IPS-NIHi7 (cell line): ENCODE measurements around the gene CCNY.

ENCODE experiments used
- DNase-seq: peaks from one replicate; pipeline ENCODE4 v3.0.0; 2012; ENCODE audit warnings: mixed read lengths; ENCODE audit errors: extremely low spot score

Gene CCNY

DNA sequence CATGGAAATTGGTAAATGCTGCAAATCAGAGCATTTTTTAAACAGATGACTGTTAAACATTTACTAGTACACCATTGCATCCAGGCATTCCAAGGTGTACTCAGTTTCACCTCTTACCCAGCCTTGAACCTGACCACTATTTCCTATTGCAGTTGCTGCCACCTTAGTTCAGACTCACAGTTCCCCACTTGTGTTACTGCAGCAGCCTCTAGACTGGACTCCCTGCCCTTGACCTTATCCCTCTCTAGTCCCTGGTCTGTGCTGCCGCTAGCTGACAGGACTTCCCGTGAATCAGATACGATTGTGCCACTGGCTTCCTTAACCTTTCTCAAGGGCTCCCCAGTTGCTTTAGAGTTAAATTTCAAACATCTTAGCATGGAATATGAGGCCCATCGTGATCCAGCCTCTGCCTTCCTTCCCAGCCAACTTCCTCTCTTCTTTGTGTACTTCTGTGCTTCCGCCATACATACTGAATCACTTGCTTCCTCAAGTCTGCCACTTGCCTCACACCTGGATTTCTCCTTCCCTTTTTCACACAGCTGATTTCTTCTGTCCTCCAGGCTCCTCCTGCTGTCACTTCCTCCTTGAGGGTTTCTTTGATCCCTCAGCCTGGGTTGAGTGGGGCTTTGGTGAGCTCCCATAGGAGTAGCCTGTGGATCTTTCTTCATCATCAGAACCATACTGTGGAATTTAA, 150.1 kb downstream of the CCNY start:
- no peak for DNase-seq

GRCh38 chr10:35487336-35488034, 151.2 kb downstream of the CCNY start:
- DNase-seq, result no peak

DNA sequence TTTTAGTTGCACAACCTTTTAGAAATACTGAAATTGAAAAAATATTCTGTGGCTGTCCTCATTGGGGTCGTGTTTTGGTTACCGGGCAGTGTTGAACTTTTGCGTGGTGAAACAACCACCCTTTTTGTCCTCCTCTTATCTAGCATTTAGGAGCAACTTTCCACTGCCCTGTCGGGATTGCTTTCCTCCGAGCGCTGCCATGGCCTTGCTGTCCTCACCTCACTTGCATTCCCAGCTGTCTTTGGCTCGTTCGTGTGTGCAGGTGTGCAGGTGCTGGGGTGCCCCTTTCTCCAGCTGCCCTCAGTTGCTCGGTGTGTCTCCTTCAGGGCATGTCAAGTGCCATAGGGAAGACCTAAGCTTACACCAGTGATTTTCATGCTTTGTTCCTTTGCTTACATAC, 151.9 kb downstream of the CCNY start:
- DNase-seq, result no peak

GRCh38 chr10:35492386-35493195, 156.3 kb downstream of the CCNY start:
- no peak for DNase-seq

- DNase-seq, result no peak
Measured at GRCh38 chr10:35493196-35494118, 157.1 kb downstream of the CCNY start.

DNA sequence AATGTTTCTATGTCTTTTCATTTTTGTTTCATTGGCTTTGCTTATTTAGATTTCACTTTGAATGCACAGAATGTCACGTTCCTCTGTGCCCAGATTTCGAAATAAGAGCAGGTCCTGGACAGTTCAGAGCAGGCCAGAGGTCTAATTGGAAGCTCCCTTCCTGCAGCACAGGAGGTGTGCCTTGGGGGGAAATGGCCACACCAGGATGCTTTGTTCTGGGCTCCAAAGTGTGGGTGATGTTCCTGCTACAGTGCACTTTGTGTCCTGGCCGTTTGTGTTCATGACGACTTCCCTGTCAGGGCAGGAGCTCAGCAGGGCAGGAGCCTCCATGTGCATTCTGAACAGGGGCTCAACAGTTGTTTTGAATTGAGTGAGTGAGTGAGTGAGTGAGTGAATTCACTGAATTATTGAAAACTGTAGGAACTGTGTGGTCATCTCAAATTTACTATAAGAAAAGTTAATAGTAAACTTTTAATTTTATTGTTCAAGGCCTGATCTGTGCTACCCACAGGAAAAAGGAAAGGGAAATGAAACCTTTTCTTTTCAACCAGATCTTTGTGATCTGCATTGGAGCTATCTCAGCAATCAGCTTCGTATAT, 159.3 kb downstream of the CCNY start:
- DNase-seq, result no peak

DNA sequence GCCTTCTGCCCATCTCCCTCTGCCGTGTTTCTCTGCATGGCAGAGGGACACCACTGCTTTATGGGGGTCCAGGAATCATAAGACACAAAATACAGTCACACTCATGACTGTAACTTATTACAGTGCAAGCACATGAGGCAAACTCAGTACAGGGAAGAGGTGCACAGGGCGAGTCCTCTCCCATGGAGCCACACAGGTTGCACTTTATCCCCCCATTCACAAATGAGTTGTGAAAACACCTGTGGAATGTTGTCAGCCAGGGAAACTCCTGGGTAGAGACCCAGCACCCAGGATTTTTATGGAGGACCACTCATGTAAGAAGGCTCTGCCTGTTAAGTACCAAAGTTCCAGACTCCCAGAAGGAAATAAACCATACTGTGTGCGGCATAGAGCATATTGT, 161.6 kb downstream of the CCNY start:
- DNase-seq, result no peak

DNA sequence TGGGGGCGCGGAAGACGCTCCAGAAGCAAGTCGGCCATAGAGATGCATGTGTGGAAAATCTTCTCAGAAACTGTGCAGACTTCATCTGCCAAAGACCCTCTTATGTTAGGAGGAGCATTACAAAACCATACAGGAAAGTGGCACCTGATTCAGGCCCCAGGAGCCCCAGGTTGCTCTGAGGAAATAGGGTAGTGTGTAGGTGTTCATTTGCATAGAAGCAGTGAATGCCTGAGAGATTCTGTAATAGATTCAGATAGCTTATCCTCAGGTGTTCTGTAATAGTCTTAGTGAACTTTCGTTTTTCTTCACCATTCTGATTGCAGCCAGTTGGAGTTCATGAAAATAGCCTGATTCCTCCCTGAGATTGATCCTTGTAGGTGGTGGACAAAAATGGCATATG, 162.4 kb downstream of the CCNY start:
- no peak for DNase-seq

DNA sequence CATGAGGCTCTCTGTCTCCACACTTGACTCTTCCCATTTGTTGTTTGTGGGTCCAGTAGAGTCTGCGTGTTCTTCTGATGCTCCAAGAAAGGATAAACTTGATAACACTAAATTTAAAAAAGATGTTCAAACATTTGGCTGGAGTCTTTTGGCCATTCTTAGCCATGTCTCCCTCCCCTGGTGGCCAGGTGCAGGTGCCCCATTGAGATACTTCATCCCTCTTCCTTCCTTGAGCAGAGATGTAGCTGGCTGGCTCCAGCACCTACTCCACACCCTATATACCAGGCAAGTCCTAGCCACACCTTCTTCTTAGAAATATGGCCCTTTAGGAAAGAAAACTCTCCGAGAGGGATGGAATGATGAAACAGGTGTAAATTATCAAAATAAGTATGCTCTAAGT, 165.6 kb downstream of the CCNY start:
- DNase-seq, result no peak

GRCh38 chr10:35502692-35503091, 166.4 kb downstream of the CCNY start:
- DNase-seq, result no peak

- DNase-seq, result no peak
Measured at GRCh38 chr10:35503578-35503977, 167.3 kb downstream of the CCNY start.

DNA sequence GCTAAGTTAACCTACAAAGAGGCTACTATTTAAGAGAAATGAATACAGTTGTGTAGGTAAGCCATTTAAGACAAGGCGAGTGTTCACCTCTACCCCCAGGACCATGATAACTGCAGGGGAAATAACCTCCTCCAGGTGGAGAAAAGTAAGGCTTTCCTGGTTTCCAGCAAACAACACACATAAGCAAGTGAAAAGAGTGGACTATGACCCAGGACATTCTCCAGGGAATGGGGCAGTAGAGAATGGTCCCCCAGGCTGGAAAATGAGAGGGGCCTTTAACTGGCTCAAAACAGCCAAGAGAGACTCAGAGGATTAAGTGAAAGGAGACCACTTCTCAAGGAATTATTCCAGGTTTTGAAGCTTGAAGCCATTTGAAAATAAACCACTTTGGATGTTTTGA, 167.8 kb downstream of the CCNY start:
- no peak for DNase-seq

GRCh38 chr10:35505241-35505873, 169.0 kb downstream of the CCNY start:
- DNase-seq, result no peak

DNA sequence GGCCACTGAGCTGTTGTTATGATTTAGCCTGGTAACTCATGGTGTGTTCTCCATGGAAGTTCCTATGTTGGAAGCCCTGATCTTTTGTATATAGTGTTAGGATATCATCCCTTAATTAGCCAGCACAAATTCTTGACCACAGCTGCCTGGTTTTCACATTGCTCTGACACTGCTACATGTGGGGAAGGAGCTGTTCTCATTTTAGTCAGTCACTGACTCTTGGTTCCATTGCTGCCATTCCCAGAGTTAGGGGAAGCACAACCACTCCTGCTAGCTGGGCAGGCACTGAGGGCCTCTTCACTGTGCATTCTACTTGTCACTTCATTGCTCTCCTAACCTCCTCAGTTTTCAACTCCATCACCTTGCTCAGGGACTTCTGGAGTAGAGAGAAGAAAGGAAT, 170.4 kb downstream of the CCNY start:
- no peak for DNase-seq

- DNase-seq, result no peak
Measured at GRCh38 chr10:35507519-35508109, 171.3 kb downstream of the CCNY start.

DNA sequence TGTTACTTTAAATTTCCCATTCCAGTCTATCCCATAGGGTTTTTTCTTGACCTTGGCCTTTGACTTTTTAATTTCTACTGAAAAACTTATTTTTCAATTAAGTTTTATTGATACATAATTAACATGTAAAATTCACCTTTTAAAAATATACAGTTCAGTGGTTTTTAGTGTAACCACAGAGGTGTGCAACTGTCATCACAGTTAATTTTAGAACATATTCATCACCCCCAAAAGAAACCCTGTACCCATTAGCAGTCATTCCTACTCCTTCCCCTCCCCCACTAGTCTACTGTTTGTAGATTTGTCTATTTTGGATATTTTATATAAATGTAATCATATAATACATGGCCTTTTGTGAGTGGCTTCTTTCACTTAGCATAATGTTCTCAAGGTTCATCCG, 172.3 kb downstream of the CCNY start:
- no peak for DNase-seq

GRCh38 chr10:35510891-35511290, 174.6 kb downstream of the CCNY start:
- no peak for DNase-seq

- DNase-seq, result no peak
Measured at GRCh38 chr10:35511647-35512046, 175.3 kb downstream of the CCNY start.

- no peak for DNase-seq
Measured at GRCh38 chr10:35516102-35516670, 179.9 kb downstream of the CCNY start.
